ENCODE data around the gene PIGW. TPM values are rescaled to one million over a fixed set of nuclear protein-coding genes. Genes with fewer than 3 reads are reported as not detected.

The PIGW gene, protein sequence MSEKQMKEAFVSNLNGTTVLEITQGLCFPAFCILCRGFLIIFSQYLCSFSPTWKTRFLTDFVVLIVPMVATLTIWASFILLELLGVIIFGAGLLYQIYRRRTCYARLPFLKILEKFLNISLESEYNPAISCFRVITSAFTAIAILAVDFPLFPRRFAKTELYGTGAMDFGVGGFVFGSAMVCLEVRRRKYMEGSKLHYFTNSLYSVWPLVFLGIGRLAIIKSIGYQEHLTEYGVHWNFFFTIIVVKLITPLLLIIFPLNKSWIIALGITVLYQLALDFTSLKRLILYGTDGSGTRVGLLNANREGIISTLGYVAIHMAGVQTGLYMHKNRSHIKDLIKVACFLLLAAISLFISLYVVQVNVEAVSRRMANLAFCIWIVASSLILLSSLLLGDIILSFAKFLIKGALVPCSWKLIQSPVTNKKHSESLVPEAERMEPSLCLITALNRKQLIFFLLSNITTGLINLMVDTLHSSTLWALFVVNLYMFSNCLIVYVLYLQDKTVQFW
- total RNA-seq: 4.0 TPM

DNA sequence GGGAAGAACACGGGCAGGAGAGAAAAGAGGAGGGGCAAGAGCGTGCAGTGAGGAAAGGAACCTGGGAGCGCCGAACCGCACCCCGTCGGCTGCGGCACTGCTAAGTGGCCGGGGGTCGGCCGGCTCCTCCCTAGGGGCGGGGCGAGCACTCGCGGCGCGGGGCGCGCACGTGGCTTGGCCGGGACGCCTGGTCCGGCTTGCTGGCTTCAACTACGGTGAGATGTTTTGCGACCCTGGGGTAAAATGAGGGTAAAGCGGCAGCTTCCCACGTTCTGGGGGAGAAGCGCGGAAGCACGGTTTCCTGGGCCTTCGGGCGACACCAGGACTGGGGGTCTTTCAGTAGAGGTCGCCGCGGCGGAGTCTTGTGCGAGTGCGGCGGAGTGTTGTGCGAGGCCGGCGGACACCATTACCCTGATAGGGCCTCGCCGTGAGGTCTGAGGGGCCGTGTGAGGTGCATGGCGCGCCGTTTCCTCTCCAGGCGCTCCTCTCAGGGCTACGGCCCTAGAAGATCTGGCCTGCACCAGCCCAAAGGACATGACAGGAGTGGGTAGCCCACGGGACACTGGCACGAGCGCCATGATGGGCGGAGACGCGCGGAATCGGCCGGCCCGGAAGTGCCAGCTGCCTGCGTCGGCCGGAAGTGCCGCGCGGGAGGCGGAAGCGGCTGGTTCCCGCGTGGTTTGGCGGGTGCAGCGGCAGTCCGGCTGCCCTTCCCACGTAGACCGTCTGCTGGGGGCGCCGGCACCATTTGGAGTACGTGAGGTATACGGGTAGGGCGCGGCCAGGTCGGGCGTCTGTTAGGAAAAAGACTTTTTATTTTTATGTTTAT, at the start of gene PIGW, which contains the start of gene MYO19:
PIGW (plus strand) TSS at position 148 of the 829 bp plus-strand sequence. CDS start 2,115 bp downstream, outside the sequence.
MYO19 (minus strand) TSS at position 29 of the 829 bp plus-strand sequence. CDS start 2,330 bp downstream, outside the sequence.
- DNase-seq (ENCODE audit: low read depth in 2 of 3, low spot score in 2 of 3): peak; percentile 65 to 92 (median 88)

DNA sequence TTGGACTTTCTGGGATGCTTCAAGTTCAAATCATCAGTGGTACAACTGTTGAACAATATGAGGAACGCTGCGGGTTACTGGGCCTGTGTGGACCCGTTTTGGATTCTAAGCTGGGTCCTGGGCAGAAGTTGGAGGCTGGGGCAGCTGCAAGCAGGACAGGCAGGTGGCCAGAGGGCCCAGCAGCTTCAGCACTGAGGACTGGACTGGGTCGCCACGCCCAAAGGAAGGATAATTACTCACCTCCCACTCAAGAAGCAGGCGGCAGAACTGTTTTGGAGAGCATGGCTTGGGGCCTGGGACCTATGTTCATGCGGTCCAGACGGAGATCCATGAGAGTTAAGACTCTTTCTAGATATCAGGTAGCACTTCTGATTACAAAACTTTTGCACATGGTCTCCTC, 49.8 kb upstream of the PIGW start:
- no peak for DNase-seq (ENCODE audit: low read depth in 2 of 3, low spot score in 2 of 3)

DNA sequence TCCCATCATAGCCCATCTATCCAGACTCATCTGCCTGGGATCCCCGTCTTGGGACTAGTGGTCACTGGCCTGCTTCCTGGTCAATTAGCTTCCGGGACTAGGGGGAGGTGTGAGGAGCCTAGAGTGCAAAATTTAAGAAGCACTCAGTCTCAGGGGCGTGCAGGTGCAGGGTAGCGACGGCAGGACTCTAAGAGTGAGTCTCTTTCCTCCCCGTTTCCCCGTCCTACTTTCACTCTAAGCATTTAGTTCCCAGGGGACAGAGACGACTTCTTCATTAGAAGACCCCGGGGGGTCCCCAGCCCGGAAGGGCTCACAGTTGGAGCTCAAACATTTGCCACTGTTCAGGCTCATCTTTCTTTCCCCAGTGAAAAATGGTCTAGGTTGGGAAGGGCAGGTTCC, 49.0 kb upstream of the PIGW start:
- DNase-seq (ENCODE audit: low read depth in 2 of 3, low spot score in 2 of 3): no peak

DNA sequence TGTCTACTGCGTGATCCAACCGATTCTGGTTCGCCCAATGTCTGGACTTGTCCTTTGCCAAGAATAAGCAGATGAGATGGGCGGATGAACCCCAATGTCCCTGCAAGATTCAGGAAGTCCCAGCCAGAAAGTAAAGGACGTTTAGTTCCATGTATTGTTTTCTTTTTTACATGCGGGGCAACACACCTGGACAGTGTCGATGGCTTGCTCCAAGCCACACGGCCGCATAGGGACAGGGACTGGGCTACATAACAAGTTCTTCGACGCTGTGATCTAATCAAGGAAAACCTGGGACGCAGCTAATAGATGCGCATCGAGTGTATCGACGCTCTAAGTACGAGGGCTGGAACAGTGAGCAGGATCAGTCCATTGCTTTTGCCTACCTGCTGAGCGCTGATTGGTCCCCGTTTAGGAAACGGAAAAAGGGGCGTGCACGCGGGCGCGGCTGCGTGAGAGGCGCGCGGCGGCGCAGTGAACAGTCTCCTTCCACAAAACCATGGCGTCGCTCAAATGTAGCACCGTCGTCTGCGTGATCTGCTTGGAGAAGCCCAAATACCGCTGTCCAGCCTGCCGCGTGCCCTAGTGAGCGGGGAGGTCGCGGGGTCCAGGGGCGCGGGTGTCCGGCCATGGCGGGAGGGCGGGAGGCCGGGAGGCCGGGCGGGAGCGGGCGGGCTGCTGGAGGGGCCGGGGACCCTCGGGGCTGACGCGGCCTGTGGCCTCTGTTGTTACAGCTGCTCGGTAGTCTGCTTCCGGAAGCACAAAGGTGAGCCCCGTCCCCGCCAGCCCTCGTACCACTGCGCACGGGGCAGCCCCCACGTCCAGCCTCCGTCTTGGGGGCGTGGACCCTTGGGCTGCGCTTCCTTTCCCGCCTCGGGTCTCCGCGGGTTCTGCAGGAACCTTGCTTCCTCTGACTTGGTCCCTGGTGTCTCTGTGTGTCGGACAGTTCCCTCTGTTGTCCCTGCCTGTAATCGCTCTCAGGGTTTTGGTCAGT, 48.3 kb upstream of the PIGW start, which contains the start of gene ZNHIT3:
ZNHIT3 (plus strand) TSS at position 478 of the 991 bp plus-strand sequence; CDS start at position 497, 19 bp downstream.
- DNase-seq (ENCODE audit: low read depth in 2 of 3, low spot score in 2 of 3): peak; percentile 78 to 94 (median 92)

DNA sequence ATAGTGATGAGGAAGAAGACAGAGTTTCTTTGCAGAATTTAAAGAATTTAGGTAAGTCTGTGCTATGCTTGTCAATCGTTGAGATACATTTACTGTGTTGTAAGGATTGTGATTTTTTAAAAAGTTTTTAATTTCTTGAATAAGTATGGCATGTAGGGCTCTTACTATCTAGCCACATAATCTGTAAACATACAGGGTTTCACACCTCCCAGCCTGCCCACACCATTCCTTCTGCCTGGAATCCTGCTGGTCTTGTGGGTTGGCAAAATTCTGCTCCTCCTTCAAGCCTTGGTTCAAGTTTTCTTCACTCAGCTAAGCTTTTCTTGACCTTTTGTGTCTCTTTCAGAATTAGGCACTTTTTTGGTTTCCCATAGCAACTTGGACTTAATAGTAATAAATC, 40.8 kb upstream of the PIGW start:
- no peak for DNase-seq (ENCODE audit: low read depth in 2 of 3, low spot score in 2 of 3)

DNA sequence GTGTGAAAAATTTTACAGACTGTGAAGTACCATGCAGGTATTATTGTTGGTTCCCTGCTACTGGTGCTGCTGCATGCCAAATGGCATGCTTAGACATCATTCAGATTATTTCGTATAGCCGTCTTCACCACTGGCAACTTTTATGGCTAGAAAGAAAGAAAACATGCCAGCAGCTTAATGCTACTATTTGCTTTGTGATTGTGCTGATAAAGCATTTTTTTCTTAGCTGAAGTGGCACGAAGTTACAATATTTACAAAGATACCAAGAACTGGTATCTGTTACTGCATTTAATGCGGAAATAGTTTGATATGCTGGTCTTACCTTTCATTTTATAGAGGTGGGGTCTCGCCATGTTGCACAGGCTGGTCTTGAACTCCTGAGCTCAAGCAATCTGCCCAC, 40.1 kb upstream of the PIGW start:
- no peak for DNase-seq (ENCODE audit: low read depth in 2 of 3, low spot score in 2 of 3)

DNA sequence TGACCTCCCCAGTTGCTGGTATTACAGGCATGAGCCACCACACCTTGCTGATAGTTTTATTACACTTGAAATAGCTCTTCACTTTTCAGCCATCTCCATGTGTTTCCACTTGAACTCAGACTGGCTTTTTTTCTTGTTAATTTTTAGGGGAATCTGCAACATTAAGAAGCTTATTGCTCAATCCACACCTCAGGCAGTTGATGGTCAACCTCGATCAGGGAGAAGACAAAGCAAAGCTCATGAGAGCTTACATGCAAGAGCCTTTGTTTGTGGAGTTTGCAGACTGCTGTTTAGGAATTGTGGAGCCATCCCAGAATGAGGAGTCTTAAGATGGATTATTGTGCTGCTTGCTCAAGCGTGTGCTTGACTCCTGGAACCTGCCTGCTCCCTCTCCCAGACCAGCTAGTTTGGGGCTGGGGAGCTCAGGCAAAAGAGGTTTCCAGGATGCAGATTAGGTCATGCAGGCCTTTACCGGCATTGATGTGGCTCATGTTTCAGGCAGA, 39.7 kb upstream of the PIGW start:
- no peak for DNase-seq (ENCODE audit: low read depth in 2 of 3, low spot score in 2 of 3)

DNA sequence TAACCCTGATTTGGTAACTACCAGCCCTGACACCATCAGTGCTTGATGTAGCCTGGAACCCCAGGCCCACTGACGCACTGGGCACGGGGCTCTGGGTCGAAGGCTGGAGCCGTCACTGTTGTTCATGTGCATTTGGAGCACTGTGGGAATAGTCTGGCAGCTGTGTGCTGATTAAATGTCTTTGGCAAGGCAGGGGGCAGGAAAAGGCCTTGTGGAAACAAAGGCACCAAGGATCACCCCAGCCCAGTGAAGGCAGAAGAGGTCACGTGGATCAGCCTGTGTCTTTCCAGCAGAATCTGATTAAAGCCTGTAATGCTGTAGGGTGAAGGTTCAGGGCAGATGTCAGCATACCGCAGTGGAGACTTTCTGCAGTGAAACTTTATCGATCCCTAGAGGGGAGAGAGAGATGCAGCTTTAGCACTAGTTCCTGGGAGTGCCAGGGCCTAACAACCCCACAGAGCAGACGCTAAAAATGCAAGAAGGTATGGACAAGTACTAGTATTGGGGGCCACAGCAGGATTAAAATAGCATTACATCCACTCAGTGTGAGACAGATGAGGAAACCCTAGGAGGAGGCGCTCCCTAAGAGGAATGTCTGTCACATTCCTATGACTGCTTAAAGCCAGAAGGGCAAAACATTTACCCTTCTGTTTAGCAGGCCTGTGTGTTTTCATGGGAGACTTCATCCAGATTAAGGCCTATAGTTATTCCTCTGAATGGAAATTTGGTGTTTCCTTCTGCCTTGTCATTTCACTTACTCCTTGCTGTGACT, 38.6 kb upstream of the PIGW start:
- DNase-seq (ENCODE audit: low read depth in 2 of 3, low spot score in 2 of 3): no peak

DNA sequence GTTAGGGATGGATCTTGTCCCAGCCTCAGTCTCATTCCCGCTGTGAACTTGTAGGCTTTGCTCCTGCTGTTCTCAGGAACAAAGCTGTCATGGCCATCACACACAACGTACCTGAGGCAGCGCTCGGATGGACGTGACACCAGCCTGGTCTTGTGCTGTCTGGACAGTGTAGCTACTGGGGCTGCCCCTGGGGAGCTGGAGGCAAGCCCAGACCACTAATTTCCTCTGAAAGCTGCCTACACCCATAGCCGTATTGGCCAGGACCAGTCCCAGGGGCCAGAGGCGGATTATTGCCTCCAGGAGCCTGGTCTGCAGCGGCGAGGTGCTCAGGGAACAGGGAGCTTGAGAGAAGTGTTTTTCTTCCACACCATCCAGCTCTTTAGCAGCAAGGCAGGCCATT, 36.6 kb upstream of the PIGW start:
- DNase-seq (ENCODE audit: low read depth in 2 of 3, low spot score in 2 of 3): no peak

DNA sequence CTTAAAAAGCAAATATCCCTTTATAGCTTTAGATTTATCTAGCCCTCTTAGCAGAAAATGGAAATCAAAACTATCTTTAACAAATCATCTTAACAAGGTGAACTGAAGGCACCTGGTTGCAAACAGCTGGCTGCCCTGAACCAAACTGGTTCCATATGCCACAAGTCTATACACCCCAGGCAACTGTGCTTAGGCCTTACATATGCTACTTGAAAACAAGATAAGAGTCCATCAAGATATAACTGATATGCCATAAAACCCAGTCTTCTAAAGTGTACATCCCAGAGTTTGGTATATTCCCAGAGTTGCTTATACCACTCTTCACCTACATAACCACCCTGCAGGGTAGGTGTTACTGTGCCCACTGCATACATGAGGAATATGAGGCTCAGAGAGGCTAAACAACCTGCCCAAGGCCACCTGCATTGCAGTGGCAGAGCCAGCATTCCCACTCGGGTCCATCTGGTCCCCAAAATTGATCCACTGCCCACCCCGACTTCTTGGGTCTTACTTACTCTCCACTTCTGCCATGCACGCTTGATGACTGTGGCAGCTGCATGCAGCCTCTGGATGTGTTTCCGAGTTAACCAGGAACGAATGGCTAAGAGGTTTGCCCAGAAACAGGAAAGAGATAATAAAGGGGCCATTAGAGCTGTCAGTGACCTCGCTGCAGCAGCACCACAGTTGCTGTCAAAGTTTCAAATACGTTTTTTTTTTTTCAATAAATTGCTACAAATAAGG, 36.1 kb upstream of the PIGW start:
- no peak for DNase-seq (ENCODE audit: low read depth in 2 of 3, low spot score in 2 of 3)

DNA sequence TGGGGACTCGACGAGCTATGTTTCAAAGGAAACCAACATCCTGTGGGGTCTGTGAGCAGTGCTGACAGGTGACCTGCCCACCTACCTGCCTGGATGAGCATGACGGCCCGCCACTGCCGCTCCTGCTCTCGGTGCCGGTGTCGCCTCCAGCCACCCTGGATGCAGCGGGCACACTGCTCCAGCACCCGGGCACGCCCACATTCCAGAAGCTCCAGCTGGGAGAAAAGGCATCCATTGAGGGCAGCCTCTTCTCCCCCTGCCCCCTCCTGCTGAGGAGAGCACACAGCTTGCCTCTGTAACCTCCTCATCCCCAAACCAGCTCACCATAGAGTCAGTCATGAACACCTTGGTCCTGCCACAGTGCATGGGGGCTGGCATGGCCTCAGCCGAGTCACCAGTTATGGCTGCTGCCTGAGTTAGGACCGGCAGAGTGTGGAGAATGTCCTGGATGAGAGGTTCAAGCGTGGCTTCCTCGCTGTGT, 34.0 kb upstream of the PIGW start:
- no peak for DNase-seq (ENCODE audit: low read depth in 2 of 3, low spot score in 2 of 3)

DNA sequence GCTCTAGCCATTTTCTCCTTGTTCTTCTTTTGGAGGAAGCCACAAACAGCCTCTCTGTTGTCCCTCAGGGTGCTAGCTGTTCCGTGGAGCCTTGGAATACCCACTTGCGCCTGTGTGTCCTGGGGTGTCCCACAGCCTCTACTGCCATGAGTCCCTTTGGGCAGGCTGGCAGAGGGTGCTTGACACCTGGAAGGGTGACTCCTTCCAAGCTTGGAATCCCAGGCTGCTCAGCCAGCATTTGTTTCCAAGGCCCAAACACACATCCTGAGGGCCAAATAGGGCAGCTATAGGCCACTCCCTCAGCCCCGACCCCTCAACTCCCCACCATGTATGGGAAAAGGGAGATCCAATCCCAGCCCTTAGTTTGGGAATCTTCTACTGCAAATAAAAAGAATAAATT, 33.4 kb upstream of the PIGW start:
- DNase-seq (ENCODE audit: low read depth in 2 of 3, low spot score in 2 of 3): no peak

DNA sequence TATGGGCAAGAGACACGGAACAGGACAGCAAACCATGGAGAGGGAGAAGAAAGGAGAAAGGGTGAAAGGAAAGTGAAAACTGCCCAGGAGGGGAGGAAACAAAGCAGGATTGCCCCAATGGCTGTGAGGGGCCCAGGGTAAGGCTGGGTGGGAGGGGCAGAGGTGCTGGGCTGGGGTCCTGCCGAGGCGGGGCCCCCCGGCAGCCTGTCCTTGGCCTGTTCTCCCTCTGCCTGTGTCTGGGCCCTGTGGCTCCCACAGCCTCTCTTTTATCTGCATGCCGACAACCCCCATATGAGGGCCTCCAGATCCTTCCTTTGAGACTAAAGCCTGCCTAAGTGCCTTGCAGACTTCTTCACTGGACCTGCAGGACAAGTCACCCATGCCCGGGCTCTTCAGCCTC, 32.8 kb upstream of the PIGW start:
- DNase-seq (ENCODE audit: low read depth in 2 of 3, low spot score in 2 of 3): no peak

DNA sequence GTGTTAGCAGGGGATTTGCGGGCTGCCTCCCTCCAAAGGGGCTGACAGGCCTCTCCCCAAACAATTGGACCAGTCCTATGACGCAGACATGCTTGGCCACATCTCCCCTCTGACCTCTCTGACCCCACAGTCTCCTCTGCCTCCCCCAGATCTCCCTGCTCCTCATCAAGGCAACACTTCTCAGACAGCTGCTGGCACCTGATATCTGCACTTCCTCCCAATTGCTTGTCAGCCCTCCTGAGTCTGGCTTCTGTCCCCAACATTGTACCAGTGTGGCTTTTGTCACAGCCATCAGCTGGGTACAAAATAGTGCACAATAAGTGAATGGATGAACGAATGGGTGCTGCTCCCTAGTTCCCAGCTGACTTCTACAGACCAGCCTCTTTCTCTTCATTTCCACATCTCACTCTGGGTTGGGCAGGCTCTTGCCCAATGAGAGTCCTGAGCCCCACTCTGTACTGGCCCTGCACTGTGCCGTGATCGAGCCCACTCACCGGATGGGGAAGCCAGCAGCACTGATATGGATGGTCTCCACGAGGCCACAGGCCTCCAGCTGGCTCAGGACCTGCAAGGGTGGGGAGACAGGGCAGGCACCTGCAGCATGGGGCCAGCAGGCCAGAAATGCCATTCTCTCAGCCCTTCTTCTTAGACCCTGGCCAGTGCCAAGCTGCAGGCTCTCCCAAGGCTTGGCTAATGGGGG, 31.2 kb upstream of the PIGW start:
- DNase-seq (ENCODE audit: low read depth in 2 of 3, low spot score in 2 of 3): no peak

DNA sequence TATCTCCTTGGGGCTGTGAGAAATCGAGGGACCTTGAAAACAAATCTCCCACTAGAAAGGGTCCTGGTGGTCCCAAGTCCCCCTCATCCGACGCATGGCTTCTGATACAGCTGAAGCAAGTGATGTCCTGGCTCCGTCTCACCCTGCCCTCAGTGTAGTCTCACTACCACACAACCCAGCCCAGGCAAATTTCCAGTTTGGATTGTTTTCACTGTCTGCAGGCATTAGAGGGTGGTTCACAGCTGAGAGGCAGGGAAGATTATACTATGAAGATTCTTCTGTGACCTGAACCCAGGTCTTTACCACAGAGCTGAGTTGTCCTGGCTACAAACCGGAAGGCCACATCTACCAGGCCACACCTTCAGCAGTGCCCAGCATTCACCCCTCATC, 30.6 kb upstream of the PIGW start:
- no peak for DNase-seq (ENCODE audit: low read depth in 2 of 3, low spot score in 2 of 3)

DNA sequence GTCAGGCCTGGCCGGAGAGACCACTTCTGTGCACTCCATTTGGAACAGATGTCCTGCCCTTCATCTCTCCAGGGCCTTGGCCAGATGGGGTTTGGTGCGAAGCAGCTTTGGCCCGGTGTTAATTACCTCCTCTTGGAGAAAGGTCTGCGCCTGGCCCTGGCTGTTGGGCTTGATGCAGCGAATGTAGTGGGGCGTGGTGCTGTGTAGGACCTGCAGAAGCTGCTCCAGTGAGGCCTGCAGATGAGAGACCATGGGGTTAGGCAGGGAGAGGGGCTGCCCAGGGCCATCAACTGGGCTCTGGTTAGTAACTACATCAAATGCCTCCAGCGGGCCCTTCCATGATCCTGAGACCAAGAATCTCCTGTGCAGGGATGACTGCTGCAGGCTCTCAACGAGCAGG, 29.6 kb upstream of the PIGW start:
- no peak for DNase-seq (ENCODE audit: low read depth in 2 of 3, low spot score in 2 of 3)

DNA sequence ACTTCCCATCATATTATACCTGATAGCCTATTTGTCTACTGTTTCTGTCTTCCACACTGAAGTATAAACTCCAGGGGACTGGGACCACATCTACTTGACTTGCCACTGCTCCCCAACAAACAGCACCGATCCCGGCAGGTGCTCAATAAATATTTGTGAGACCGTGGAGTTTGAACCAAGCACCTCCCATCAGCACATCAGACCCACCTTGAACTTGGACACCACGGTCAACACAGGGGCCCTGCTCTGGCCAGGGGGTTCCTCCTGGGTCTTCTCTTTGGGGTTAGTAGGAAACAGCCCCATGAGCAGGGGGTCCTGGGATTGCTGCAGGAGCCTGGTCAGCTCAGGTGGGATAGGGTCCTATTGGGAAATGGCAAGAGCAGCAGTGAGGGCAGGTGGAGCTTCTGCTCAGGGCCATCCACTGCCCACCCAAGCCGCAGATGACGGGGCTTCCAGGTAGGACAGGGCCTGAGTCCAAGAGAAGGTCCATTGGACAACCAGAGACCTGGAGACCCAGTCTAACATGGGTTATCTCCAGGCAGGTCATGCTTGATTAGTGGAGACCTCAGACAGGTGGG, 28.4 kb upstream of the PIGW start:
- DNase-seq (ENCODE audit: low read depth in 2 of 3, low spot score in 2 of 3): no peak
